Activated T-helper 1 cell treated with anti-CD3 and anti-CD28 coated beads, Interleukin-12 subunit alpha, Interleukin-12 subunit beta, Interleukin-2, Interleukin-4 antibody, amounts not matched to agents 30 ng/mL and 10 ng/mL and 1 ng/mL, durations not matched to agents 14 hours and 24 hours and 36 hours (primary cell): ENCODE results near the gene CTDNEP1. TPM values are rescaled to one million over a fixed set of nuclear protein-coding genes. Genes with fewer than 3 reads are reported as not detected.

Source experiments
- DNase-seq: peaks from one replicate; pipeline ENCODE4 v3.0.0; 2021; ENCODE audit warnings: low spot score
- H3K27ac Mint-ChIP-seq: one replicate; pipeline ENCODE4 v1.8.0; 2021; ENCODE audit warnings: mild to moderate bottlenecking, mixed read lengths
- H3K27me3 Mint-ChIP-seq: one replicate; pipeline ENCODE4 v1.8.0; 2022; ENCODE audit warnings: mild to moderate bottlenecking, moderate library complexity, mixed read lengths; ENCODE audit not compliant: insufficient read depth
- H3K36me3 Mint-ChIP-seq: one replicate; pipeline ENCODE4 v1.8.0; 2021; ENCODE audit warnings: low read depth, mixed read lengths
- H3K4me1 Mint-ChIP-seq: one replicate; pipeline ENCODE4 v1.8.0; 2021; ENCODE audit warnings: low read depth, mixed read lengths
- H3K4me3 Mint-ChIP-seq: one replicate; pipeline ENCODE4 v1.8.0; 2021; ENCODE audit warnings: mild to moderate bottlenecking, moderate library complexity, mixed read lengths
- H3K9me3 Mint-ChIP-seq: one replicate; pipeline ENCODE4 v1.8.0; 2021; ENCODE audit warnings: mixed read lengths
- intact Hi-C: fragments of 100-400 bp; cut with micrococcal nuclease; formaldehyde crosslinking; loops from one replicate; pipeline ENCODE4 v1.15.1; 2024
- total RNA-seq: library from RNA; stranded (reverse); gene quantifications from 2 replicates; pipeline ENCODE4 v1.2.3, GENCODE V29; 2022

Gene CTDNEP1
- total RNA-seq, 1 donor from 2014 or later, result 193 TPM

- intact Hi-C loops, result no loop called here
- Mint-ChIP-seq H3K9me3 (no peaks in the 10 kb centered on the region), H3K4me1 (peaks cover 37% of the 10 kb centered on the region), H3K27ac (no peak overlapping the region), H3K27me3 (peaks cover 11% of the 10 kb centered on the region), H3K36me3 (no peaks in the 10 kb centered on the region), H3K4me3 (no peak overlapping the region)
- no peak for DNase-seq
Observed at GRCh38 chr17:7208754-7209460, 42.6 kb downstream of the CTDNEP1 start.

GRCh38 chr17:7208027-7208571, 43.4 kb downstream of the CTDNEP1 start:
- Mint-ChIP-seq H3K36me3 (no peaks in the 10 kb centered on the region), H3K4me1 (peaks cover 29% of the 10 kb centered on the region), H3K27me3 (peaks cover 11% of the 10 kb centered on the region), H3K4me3 (no peak overlapping the region), H3K27ac (no peak overlapping the region), H3K9me3 (no peaks in the 10 kb centered on the region)
- no peak for DNase-seq
- intact Hi-C loops, result no loop called here

GRCh38 chr17:7207120-7208001, 44.2 kb downstream of the CTDNEP1 start:
- Mint-ChIP-seq H3K27me3 (peaks cover 11% of the 10 kb centered on the region), H3K4me3 (peak overlapping the region; percentile 2), H3K27ac (peak overlapping the region; percentile 42), H3K4me1 (peaks cover 29% of the 10 kb centered on the region), H3K9me3 (no peaks in the 10 kb centered on the region), H3K36me3 (peaks cover 4% of the 10 kb centered on the region)
- intact Hi-C loops, result no loop called here
- no peak for DNase-seq

GRCh38 chr17:7205561-7205960, 46.0 kb downstream of the CTDNEP1 start:
- H3K27me3 Mint-ChIP-seq, result peaks cover 5% of the 10 kb centered on the region
- intact Hi-C loops, result loop anchor here (1.0 to 2.0 kb wide), 4 partner anchors 9 to 34 kb away; partner anchors contain the start of genes ACADVL, DLG4, DVL2 and PHF23
- H3K4me3 Mint-ChIP-seq, result peak overlapping the region; percentile 85
- peak overlapping the region; percentile 86 for H3K27ac Mint-ChIP-seq
- no peak for DNase-seq
- H3K36me3 Mint-ChIP-seq, result peaks cover 5% of the 10 kb centered on the region
- H3K9me3 Mint-ChIP-seq, result no peaks in the 10 kb centered on the region
- H3K4me1 Mint-ChIP-seq, result peaks cover 29% of the 10 kb centered on the region

GRCh38 chr17:7204828-7205461, 46.6 kb downstream of the CTDNEP1 start:
- DNase-seq, result peak; percentile 92
- peaks cover 2% of the 10 kb centered on the region for H3K27me3 Mint-ChIP-seq
- peaks cover 24% of the 10 kb centered on the region for H3K4me1 Mint-ChIP-seq
- peaks cover 5% of the 10 kb centered on the region for H3K36me3 Mint-ChIP-seq
- peak overlapping the region; percentile 86 for H3K27ac Mint-ChIP-seq
- peak overlapping the region; percentile 85 for H3K4me3 Mint-ChIP-seq
- no peaks in the 10 kb centered on the region for H3K9me3 Mint-ChIP-seq
- intact Hi-C loops, result loop anchor here (1.0 to 2.0 kb wide), 4 partner anchors 9 to 34 kb away; partner anchors contain the start of genes ACADVL, DLG4, DVL2 and PHF23

GRCh38 chr17:7204336-7204735, 47.2 kb downstream of the CTDNEP1 start:
- Mint-ChIP-seq H3K9me3 (no peaks in the 10 kb centered on the region), H3K36me3 (peaks cover 5% of the 10 kb centered on the region), H3K27me3 (no peaks in the 10 kb centered on the region), H3K27ac (peak overlapping the region; percentile 86), H3K4me1 (peaks cover 23% of the 10 kb centered on the region), H3K4me3 (peak overlapping the region; percentile 85)
- intact Hi-C loops, result loop anchor here (2.0 kb wide), 1 partner anchor 14 kb away; the partner anchor contains the start of genes ACADVL and DLG4
- DNase-seq, result no peak

GRCh38 chr17:7203391-7203790, 48.1 kb downstream of the CTDNEP1 start:
- intact Hi-C loops, result no loop called here
- Mint-ChIP-seq H3K4me3 (peak overlapping the region; percentile 30), H3K36me3 (peaks cover 5% of the 10 kb centered on the region), H3K9me3 (no peaks in the 10 kb centered on the region), H3K27ac (peak overlapping the region; percentile 42), H3K4me1 (peaks cover 23% of the 10 kb centered on the region), H3K27me3 (no peaks in the 10 kb centered on the region)
- DNase-seq, result no peak

GRCh38 chr17:7196651-7197401, 54.7 kb downstream of the CTDNEP1 start:
- H3K27me3 Mint-ChIP-seq, result no peaks in the 10 kb centered on the region
- DNase-seq, result no peak
- no peaks in the 10 kb centered on the region for H3K4me1 Mint-ChIP-seq
- H3K9me3 Mint-ChIP-seq, result no peaks in the 10 kb centered on the region
- no peak overlapping the region for H3K27ac Mint-ChIP-seq
- H3K4me3 Mint-ChIP-seq, result no peak overlapping the region
- H3K36me3 Mint-ChIP-seq, result peaks cover 5% of the 10 kb centered on the region
- intact Hi-C loops, result no loop called here

GRCh38 chr17:7195971-7196370, 55.6 kb downstream of the CTDNEP1 start:
- no peak for DNase-seq
- Mint-ChIP-seq H3K27me3 (no peaks in the 10 kb centered on the region), H3K27ac (no peak overlapping the region), H3K9me3 (no peaks in the 10 kb centered on the region), H3K36me3 (peaks cover 5% of the 10 kb centered on the region), H3K4me3 (no peak overlapping the region), H3K4me1 (no peaks in the 10 kb centered on the region)
- intact Hi-C loops, result no loop called here

Other genes starting within 250 kb of the CTDNEP1 start
- gene RNASEK, start 239.1 kb downstream of the CTDNEP1 start, total RNA-seq, result 140 and 144 TPM in 2 replicates
- 1.5 and 2.5 TPM in 2 replicates for gene BCL6B, start 228.7 kb downstream of the CTDNEP1 start, total RNA-seq
- gene SLC16A13, start 215.7 kb downstream of the CTDNEP1 start, total RNA-seq, result 14.3 and 14.8 TPM in 2 replicates
- 0.34 and 0.47 TPM in 2 replicates for gene SLC16A11, start 207.6 kb downstream of the CTDNEP1 start, total RNA-seq
- not detected in 2 replicates for gene CLEC10A, start 171.5 kb downstream of the CTDNEP1 start, total RNA-seq
- gene ASGR2, start 136.9 kb downstream of the CTDNEP1 start, total RNA-seq, result not detected in 2 replicates
- gene ASGR1, start 72.4 kb downstream of the CTDNEP1 start, total RNA-seq, result 1.1 and 1.6 TPM in 2 replicates
- 15.3 and 15.5 TPM in 2 replicates for gene DLG4, start 31.9 kb downstream of the CTDNEP1 start, total RNA-seq
- gene ACADVL, start 31.8 kb downstream of the CTDNEP1 start, total RNA-seq, result 287 and 294 TPM in 2 replicates
- 70.0 and 73.5 TPM in 2 replicates for gene DVL2, start 17.2 kb downstream of the CTDNEP1 start, total RNA-seq
- gene PHF23, start 12.3 kb downstream of the CTDNEP1 start, total RNA-seq, result 52.5 and 55.4 TPM in 2 replicates
- gene GABARAP, start 9.3 kb downstream of the CTDNEP1 start, total RNA-seq, result 146 and 148 TPM in 2 replicates
- 73.6 and 75.5 TPM in 2 replicates for gene ELP5, start 481 bp upstream of the CTDNEP1 start, total RNA-seq
- gene CLDN7, start 10.7 kb upstream of the CTDNEP1 start, total RNA-seq, result 0.15 and 0.60 TPM in 2 replicates
- gene SLC2A4, start 30.0 kb upstream of the CTDNEP1 start, total RNA-seq, result 0.17 and 0.31 TPM in 2 replicates
- gene YBX2, start 42.9 kb upstream of the CTDNEP1 start, total RNA-seq, result 0.36 TPM in 1 of 2 replicates, not detected in the other
- gene EIF5A, start 55.9 kb upstream of the CTDNEP1 start, total RNA-seq, result 1,241 and 1,262 TPM in 2 replicates
- gene GPS2, start 63.6 kb upstream of the CTDNEP1 start, total RNA-seq, result 52.3 and 59.0 TPM in 2 replicates
- gene NEURL4, start 77.6 kb upstream of the CTDNEP1 start, total RNA-seq, result 57.1 and 60.9 TPM in 2 replicates
- gene ACAP1, start 84.8 kb upstream of the CTDNEP1 start, total RNA-seq, result 260 and 266 TPM in 2 replicates
- 5.3 TPM in 2 replicates for gene KCTD11, start 100.4 kb upstream of the CTDNEP1 start, total RNA-seq
- gene TMEM95, start 103.4 kb upstream of the CTDNEP1 start, total RNA-seq, result 0.17 TPM in 1 of 2 replicates, not detected in the other
- 3.8 and 4.9 TPM in 2 replicates for gene TNK1, start 129.4 kb upstream of the CTDNEP1 start, total RNA-seq
- 77.1 and 78.2 TPM in 2 replicates for gene PLSCR3, start 142.8 kb upstream of the CTDNEP1 start, total RNA-seq
- gene TMEM256, start 152.4 kb upstream of the CTDNEP1 start, total RNA-seq, result 53.5 and 54.7 TPM in 2 replicates
- 2.3 and 2.7 TPM in 2 replicates for gene NLGN2, start 156.1 kb upstream of the CTDNEP1 start, total RNA-seq
- gene SPEM1, start 168.6 kb upstream of the CTDNEP1 start, total RNA-seq, result not detected in 2 replicates
- not detected in 2 replicates for gene SPEM2, start 173.9 kb upstream of the CTDNEP1 start, total RNA-seq
- gene SPEM3, start 177.1 kb upstream of the CTDNEP1 start, total RNA-seq, result not detected in 2 replicates
- 12.3 and 14.0 TPM in 2 replicates for gene TMEM102, start 183.7 kb upstream of the CTDNEP1 start, total RNA-seq
- 5.3 and 6.4 TPM in 2 replicates for gene FGF11, start 187.8 kb upstream of the CTDNEP1 start, total RNA-seq
- 6.6 and 7.0 TPM in 2 replicates for gene CHRNB1, start 193.3 kb upstream of the CTDNEP1 start, total RNA-seq
- gene ZBTB4, start 227.9 kb upstream of the CTDNEP1 start, total RNA-seq, result 15.1 and 16.0 TPM in 2 replicates
- gene SLC35G6, start 229.7 kb upstream of the CTDNEP1 start, total RNA-seq, result not detected in 2 replicates
- gene POLR2A, start 232.6 kb upstream of the CTDNEP1 start, total RNA-seq, result 221 and 223 TPM in 2 replicates